Thymus (tissue), 14 donors: ENCODE results near the gene CCNO. TPM values are rescaled to one million over a fixed set of nuclear protein-coding genes. Genes with fewer than 3 reads are reported as not detected.

Experiments used
- DNase-seq, 9 donors: peaks; one replicate each; pipeline ENCODE4 v3.0.0-alpha.2; 2013; ENCODE audit warnings: low spot score in 9 of 9, low read depth in 6 of 9, missing footprints in 1 of 9
- H3K27ac ChIP-seq, 2 donors: one replicate each; pipeline ENCODE4 v1.5.1; 2013; ENCODE audit warnings: control low read depth in 1 of 2, low read depth in 1 of 2, low read length in 1 of 2, mild to moderate bottlenecking in 1 of 2, moderate library complexity in 1 of 2
- H3K27me3 ChIP-seq, 2 donors: one replicate each; pipeline ENCODE4 v1.5.1; 2013; ENCODE audit warnings: low read length in 1 of 2; ENCODE audit not compliant: control insufficient read depth in 2 of 2, insufficient read depth in 1 of 2
- H3K36me3 ChIP-seq, 2 donors: one replicate each; pipeline ENCODE4 v1.5.1; 2013; ENCODE audit warnings: low read length in 1 of 2, mild to moderate bottlenecking in 1 of 2, moderate library complexity in 1 of 2; ENCODE audit not compliant: control insufficient read depth in 2 of 2, insufficient read depth in 2 of 2
- H3K4me1 ChIP-seq, 2 donors: one replicate each; pipeline ENCODE4 v1.5.1; 2013; ENCODE audit warnings: low read length in 2 of 2; ENCODE audit not compliant: control insufficient read depth in 2 of 2, insufficient read depth in 2 of 2
- H3K4me3 ChIP-seq, 2 donors: one replicate each; pipeline ENCODE4 v1.5.1; 2013; ENCODE audit warnings: low read length in 2 of 2, control low read depth in 1 of 2, mild to moderate bottlenecking in 1 of 2
- H3K9me3 ChIP-seq, 2 donors: one replicate each; pipeline ENCODE4 v1.5.1; 2013; ENCODE audit warnings: low read length in 1 of 2, mild to moderate bottlenecking in 1 of 2; ENCODE audit not compliant: control insufficient read depth in 2 of 2, insufficient read depth in 1 of 2
- WGBS: extraction: QIAGEN DNeasy Blood & Tissue Kit; methylation state at CpG from one replicate; pipeline ENCODE4 v1.1.7; 2013; 5-methylcytosine and 5-hydroxymethylcytosine counted together
- long read RNA-seq, 10 donors: transcript quantifications; one replicate each; lab custom pipeline, GENCODE V29; 2026
- polyA plus RNA-seq: library from polyadenylated mRNA; stranded (reverse); fragments of 200-250 nt; gene quantifications from one replicate; pipeline ENCODE4 v1.2.3, GENCODE V29; 2013
- total RNA-seq: library from RNA; stranded (reverse); fragments of 120-200 nt; gene quantifications from one replicate; pipeline ENCODE4 v1.2.4, GENCODE V29; 2013
- donor health status: healthy.

CCNO gene, protein sequence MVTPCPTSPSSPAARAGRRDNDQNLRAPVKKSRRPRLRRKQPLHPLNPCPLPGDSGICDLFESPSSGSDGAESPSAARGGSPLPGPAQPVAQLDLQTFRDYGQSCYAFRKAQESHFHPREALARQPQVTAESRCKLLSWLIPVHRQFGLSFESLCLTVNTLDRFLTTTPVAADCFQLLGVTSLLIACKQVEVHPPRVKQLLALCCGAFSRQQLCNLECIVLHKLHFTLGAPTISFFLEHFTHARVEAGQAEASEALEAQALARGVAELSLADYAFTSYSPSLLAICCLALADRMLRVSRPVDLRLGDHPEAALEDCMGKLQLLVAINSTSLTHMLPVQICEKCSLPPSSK
- total RNA-seq (0.14 TPM), polyA plus RNA-seq (1.0 TPM)
- long read RNA-seq, donor 1, result 0 reads
- long read RNA-seq, donor 2, result 0 reads
- long read RNA-seq, donor 3, result 0 reads
- long read RNA-seq, donor 4, result 0 reads
- long read RNA-seq, donor 5, partial matches to known transcripts, result 0 of 1 reads
- long read RNA-seq, donor 5, other reads (novel, unspliced or antisense), result 0 of 1 reads
- long read RNA-seq, donor 6, result 0 reads
- long read RNA-seq, donor 7, result 0 reads
- long read RNA-seq, donor 8, result 0 reads
- long read RNA-seq, donor 9, result 0 reads
- long read RNA-seq, donor 10, result 0 reads

DNA sequence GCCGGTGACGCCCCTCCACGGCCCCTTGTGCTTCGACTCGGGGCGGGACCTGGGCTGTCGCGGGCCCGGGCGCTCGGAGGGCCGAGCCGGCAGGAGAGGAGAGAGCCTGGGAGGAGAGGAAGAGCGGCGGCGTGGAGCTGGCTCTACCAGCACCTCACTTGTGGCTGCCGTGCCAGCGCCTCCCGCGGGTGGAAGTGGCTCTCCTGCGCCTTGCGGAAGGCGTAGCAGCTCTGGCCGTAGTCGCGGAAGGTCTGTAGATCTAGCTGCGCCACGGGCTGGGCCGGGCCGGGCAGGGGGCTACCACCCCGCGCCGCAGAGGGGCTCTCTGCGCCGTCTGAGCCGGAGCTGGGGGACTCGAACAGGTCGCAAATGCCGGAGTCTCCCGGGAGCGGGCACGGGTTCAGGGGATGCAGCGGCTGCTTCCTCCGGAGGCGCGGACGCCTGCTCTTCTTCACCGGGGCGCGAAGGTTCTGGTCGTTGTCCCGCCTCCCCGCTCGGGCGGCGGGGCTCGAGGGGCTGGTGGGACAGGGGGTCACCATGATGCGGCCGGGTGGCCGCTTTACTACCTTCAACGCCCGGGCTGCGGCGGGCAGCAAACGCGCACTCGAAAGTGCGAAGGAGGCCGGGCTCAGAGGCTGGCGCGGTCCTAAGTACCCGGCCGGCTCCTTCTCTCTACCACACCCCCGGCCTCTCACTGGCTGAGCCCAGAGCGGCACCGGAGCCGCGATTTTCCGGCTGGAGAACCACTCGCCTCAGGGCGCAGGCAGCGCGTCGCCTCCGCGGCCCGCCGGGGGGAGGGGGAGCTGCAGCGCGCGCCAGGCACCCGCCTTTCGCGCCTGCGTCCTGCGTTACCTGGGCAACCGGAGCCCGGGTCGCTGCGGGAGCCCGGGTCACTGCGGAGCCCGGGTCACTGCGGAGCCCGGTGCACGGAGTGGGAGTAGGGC is at the start of gene CCNO:
TSS of gene CCNO (minus strand) at position 624 of the 944 bp plus-strand sequence. CDS start at position 539, 85 bp downstream.
- Histone ChIP-seq H3K36me3 (peaks cover 0 to 3% of the 10 kb centered on the region in 2 donors), H3K4me3 (peak within 1 kb of the TSS; percentile 21 to 53), H3K9me3 (peaks cover 0 to 10% of the 10 kb centered on the region in 2 donors), H3K27ac (no peak within 1 kb of the TSS), H3K27me3 (peaks cover 61 to 95% of the 10 kb centered on the region in 2 donors), H3K4me1 (peaks cover 19 to 37% of the 10 kb centered on the region in 2 donors)
- peak in 4 of 9 donors; percentile 32 to 69 (median 51) for DNase-seq
- under 1% methylated on average over 106 of the region's 106 CpGs for WGBS

DNA sequence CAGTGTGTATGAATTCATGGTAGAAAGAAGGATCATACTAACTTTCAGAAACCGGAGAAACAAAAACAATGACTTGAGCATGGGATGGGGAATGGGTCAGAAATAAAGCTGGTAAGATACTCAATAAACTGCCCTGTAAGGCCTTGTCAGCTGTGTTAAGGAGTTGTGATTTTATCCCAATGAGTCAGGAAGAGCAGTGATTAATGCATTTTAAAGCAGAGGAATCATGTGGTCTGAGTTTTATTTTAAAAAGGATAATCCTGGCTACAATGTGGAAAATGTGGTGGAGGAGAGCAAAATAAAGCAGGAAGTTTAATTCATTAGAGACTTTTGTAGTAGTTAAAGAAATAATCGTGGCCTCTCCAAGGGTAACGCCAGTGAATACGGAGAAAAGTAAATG is 45.4 kb upstream of the CCNO start:
- Histone ChIP-seq H3K4me3 (no peak overlapping the region), H3K4me1 (no peaks in the 10 kb centered on the region), H3K36me3 (peaks cover 32 to 75% of the 10 kb centered on the region in 2 donors), H3K27ac (no peak overlapping the region), H3K9me3 (no peaks in the 10 kb centered on the region), H3K27me3 (no peaks in the 10 kb centered on the region)
- 97% methylated on average over 4 of the region's 4 CpGs for WGBS
- no peak for DNase-seq

DNA sequence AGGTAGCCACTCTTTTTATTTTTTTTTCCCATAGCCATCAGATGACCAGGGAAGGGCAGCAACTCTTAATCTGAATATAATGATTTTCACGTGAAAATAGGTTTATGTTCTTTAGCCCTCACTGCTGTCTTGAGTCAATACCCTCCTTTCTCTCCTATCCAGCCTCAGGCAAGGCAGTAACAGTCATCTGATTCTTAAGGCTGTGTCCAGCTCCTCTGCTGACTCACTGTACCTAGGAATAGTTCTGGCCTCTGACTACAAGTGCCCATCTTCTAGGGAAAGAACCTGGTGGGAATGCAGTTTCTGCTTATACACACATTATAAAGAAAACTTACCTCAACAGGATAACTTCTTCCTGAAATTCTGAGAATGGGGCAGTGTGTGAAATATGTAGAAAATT is 43.4 kb upstream of the CCNO start:
- H3K27me3 ChIP-seq, result no peaks in the 10 kb centered on the region
- H3K36me3 ChIP-seq, result peaks cover 28 to 70% of the 10 kb centered on the region in 2 donors
- H3K4me1 ChIP-seq, result no peaks in the 10 kb centered on the region
- H3K4me3 ChIP-seq, result no peak overlapping the region
- no peak overlapping the region for H3K27ac ChIP-seq
- H3K9me3 ChIP-seq, result no peaks in the 10 kb centered on the region
- WGBS, result 100% methylated on average over 1 of the region's 1 CpG
- DNase-seq, result no peak

DNA sequence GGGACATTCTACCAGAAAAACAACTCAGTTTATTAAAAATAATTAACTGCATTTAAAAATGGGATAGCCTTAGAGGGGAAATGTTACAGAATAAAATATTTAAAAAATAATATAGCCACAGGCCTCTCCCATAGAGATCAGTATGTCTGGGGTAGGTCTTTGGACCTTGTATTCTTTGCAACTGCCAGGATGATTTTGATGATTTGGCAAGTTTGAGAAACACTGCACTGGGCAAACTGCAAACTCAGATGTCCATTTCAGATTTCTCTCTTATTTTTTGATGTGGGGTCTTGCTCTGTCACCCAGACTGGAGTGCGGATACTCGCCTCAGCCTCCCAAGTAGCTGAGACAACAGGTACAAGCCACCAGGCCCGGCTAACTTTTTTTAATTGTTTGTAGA is 24.9 kb upstream of the CCNO start:
- WGBS, result 95% methylated on average over 3 of the region's 3 CpGs
- peaks cover 18 to 41% of the 10 kb centered on the region in 2 donors for H3K36me3 ChIP-seq
- no peaks in the 10 kb centered on the region for H3K4me1 ChIP-seq
- DNase-seq, result no peak
- no peak overlapping the region for H3K4me3 ChIP-seq
- H3K27me3 ChIP-seq, result no peaks in the 10 kb centered on the region
- no peak overlapping the region for H3K27ac ChIP-seq
- no peaks in the 10 kb centered on the region for H3K9me3 ChIP-seq

DNA sequence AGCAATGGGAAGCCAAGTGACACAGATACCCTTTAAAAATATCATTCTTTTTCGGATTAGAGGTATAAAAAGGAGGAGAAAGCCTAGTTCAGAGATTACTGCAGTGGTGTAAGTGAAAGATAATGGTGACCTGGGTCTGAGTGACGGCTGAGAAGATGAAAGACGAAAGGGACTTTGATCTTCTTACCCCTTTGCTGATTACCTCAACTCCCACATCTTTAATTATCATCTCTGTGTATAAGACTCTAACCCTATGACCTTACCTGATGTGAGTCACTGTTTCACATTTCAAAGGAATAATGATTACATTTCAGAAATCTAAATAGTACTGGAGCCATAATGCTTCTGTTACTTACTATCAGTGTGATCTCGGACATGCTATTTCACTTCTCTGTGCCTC is 21.4 kb upstream of the CCNO start:
- DNase-seq, result no peak
- H3K4me3 ChIP-seq, result no peak overlapping the region
- no peak overlapping the region for H3K27ac ChIP-seq
- peaks cover 14 to 24% of the 10 kb centered on the region in 2 donors for H3K36me3 ChIP-seq
- no peaks in the 10 kb centered on the region for H3K27me3 ChIP-seq
- H3K4me1 ChIP-seq, result no peaks in the 10 kb centered on the region
- no peaks in the 10 kb centered on the region for H3K9me3 ChIP-seq
- 94% methylated on average over 4 of the region's 4 CpGs for WGBS

DNA sequence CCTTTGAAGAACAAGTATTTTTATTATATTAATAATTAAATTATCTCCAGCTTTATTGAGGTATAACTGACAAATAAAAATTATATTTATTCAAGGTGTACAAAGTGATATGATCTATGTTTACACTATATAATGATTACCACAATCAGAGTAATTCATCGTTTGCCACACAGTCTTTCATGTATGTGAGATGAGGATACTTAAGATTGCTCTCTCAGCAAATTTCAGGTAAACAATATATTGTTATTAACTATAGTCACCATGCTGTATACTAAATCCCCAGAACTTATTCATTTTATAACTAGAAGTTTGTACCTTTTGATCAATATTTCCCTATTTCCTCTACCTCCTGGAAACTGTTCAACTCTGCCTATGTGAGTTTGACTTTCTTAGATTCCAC is 16.7 kb upstream of the CCNO start:
- no peaks in the 10 kb centered on the region for H3K27me3 ChIP-seq
- no peak overlapping the region for H3K27ac ChIP-seq
- no peak overlapping the region for H3K4me3 ChIP-seq
- H3K9me3 ChIP-seq, result no peaks in the 10 kb centered on the region
- 99% methylated on average over 1 of the region's 1 CpG for WGBS
- no peak for DNase-seq
- H3K36me3 ChIP-seq, result peaks cover 3 to 8% of the 10 kb centered on the region in 2 donors
- no peaks in the 10 kb centered on the region for H3K4me1 ChIP-seq

DNA sequence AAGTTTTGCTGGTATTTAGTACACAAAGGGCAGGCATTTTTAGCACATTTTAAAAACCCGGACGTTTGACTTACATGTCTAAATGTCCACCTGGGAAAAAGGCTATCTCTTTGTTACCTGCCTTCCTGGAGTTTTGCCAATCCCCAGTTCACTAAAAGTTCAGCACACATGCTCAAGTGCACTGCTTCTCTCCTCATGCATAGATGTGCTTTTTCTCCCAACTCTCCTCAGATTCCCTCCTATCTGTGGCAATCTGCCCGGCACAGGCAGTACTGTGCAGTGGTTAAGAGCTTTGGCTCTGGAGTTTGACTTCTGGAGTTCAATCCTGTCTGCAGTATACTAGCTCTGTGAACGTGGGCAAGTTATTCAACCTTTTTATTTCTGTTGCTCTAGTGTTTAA is 8.3 kb upstream of the CCNO start:
- Histone ChIP-seq H3K4me1 (no peaks in the 10 kb centered on the region), H3K36me3 (no peaks in the 10 kb centered on the region), H3K27me3 (peaks cover 4 to 30% of the 10 kb centered on the region in 2 donors), H3K27ac (no peak overlapping the region), H3K4me3 (no peak overlapping the region), H3K9me3 (no peaks in the 10 kb centered on the region)
- no peak for DNase-seq
- 91% methylated on average over 4 of the region's 4 CpGs for WGBS

DNA sequence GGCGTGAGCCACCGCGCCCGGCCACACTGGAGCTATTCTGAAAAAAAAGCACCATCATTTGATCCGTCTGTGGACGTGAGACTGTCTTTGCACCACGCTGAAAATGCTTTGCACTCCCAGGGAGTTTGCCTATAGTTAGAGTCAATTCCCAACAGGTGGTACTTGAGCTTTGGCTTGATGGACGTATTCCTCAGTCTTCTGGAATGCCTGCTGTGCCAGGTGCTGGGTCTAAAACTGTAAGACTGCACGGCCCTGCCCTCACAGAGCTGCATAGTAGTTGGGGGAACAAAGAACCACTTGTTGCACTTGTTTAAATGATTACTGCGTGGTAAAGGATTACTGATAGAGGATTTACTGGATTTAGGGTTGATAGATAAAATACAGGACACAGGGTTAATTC is 3.4 kb upstream of the CCNO start:
- Histone ChIP-seq H3K27me3 (peaks cover 34 to 74% of the 10 kb centered on the region in 2 donors), H3K36me3 (no peaks in the 10 kb centered on the region), H3K4me1 (peaks cover 14 to 27% of the 10 kb centered on the region in 2 donors), H3K4me3 (no peak overlapping the region), H3K9me3 (peaks cover 0 to 10% of the 10 kb centered on the region in 2 donors), H3K27ac (no peak overlapping the region)
- 90% methylated on average over 10 of the region's 10 CpGs for WGBS
- no peak for DNase-seq
